CD14-positive monocyte (primary cell): Measurements from ENCODE around the gene PSMC1. TPM values are rescaled to one million over a fixed set of nuclear protein-coding genes. Genes with fewer than 3 reads are reported as not detected.

ENCODE experiments used
- DNase-seq, 3 donors: peaks; one replicate each; pipeline ENCODE4 v3.0.0-alpha.2; 2011 to 2022
- H2AFZ ChIP-seq: 2 replicates; pipeline ENCODE4 v1.6.0; 2012; ENCODE audit warnings: mild to moderate bottlenecking, low read depth, low read length, inconsistent platforms; ENCODE audit not compliant: insufficient read depth, poor library complexity, severe bottlenecking
- H3K27ac ChIP-seq, 2 donors: 1 replicate in 1 of 2; 2 replicates in 1 of 2; pipeline ENCODE4 v1.5.1; 2012 to 2013; ENCODE audit warnings: low read length in 2 of 2, control low read depth in 1 of 2, inconsistent platforms in 1 of 2, low read depth in 1 of 2, mild to moderate bottlenecking in 1 of 2
- H3K27me3 ChIP-seq, 2 donors: one replicate each; pipeline versions ENCODE4 v1.6.0 to v1.6.1; 2011 to 2013; ENCODE audit warnings: low read length in 2 of 2; ENCODE audit not compliant: control insufficient read depth in 2 of 2, insufficient read depth in 2 of 2
- H3K36me3 ChIP-seq, 2 donors: replicated peaks in 1 of 2; 1 replicate in 1 of 2; 2 replicates in 1 of 2; pipeline versions ENCODE4 v1.5.1 to v1.6.1; 2012 to 2013; ENCODE audit warnings: low read length in 2 of 2, control low read depth in 1 of 2, inconsistent platforms in 1 of 2, mild to moderate bottlenecking in 1 of 2; ENCODE audit not compliant: insufficient read depth in 2 of 2, control insufficient read depth in 1 of 2
- H3K4me1 ChIP-seq, 2 donors: 1 replicate in 1 of 2; 2 replicates in 1 of 2; pipeline versions ENCODE4 v1.5.1 to v1.6.1; 2012 to 2013; ENCODE audit warnings: low read length in 2 of 2, control low read depth in 1 of 2, inconsistent platforms in 1 of 2, mild to moderate bottlenecking in 1 of 2, moderate library complexity in 1 of 2; ENCODE audit not compliant: insufficient read depth in 2 of 2, control insufficient read depth in 1 of 2
- H3K4me2 ChIP-seq: replicated peaks from 2 replicates; pipeline ENCODE3; 2012; ENCODE audit warnings: low read length, moderate library complexity, mild to moderate bottlenecking; ENCODE audit not compliant: poor library complexity, severe bottlenecking; ENCODE audit errors: extremely low read depth
- H3K4me3 ChIP-seq, 3 experiments: fragments of 200-600 bp in 1 of 3; sonication (generic) in 1 of 3; replicated peaks in 1 of 3; 1 replicate in 2 of 3; 2 replicates in 1 of 3; pipeline ENCODE4 v1.5.1; 2011 to 2013; ENCODE audit warnings: low read length in 3 of 3, mild to moderate bottlenecking in 3 of 3, control low read depth in 2 of 3, low read depth in 2 of 3, inconsistent platforms in 1 of 3, moderate library complexity in 1 of 3
- H3K79me2 ChIP-seq: 2 replicates; pipeline ENCODE4 v1.6.0; 2012; ENCODE audit warnings: mild to moderate bottlenecking, control low read depth, inconsistent platforms, low read length, moderate library complexity; ENCODE audit not compliant: insufficient read depth
- H3K9ac ChIP-seq: 2 replicates; pipeline ENCODE4 v1.6.0; 2017; ENCODE audit warnings: low read length, mild to moderate bottlenecking; ENCODE audit not compliant: insufficient read depth, poor library complexity, severe bottlenecking
- H3K9me3 ChIP-seq, 2 donors: replicated peaks in 1 of 2; 1 replicate in 1 of 2; 2 replicates in 1 of 2; pipeline versions ENCODE4 v1.5.1 to v1.6.1; 2012 to 2013; ENCODE audit warnings: low read length in 2 of 2, control low read depth in 1 of 2; ENCODE audit not compliant: control insufficient read depth in 1 of 2, insufficient read depth in 1 of 2
- H4K20me1 ChIP-seq: 2 replicates; pipeline ENCODE4 v1.6.0; 2012; ENCODE audit warnings: mild to moderate bottlenecking, low read length, control low read depth, moderate library complexity; ENCODE audit not compliant: insufficient read depth
- H3K27ac Mint-ChIP-seq, 7 donors: one replicate each; pipeline ENCODE4 v1.8.0; 2020; ENCODE audit warnings: mild to moderate bottlenecking in 7 of 7, mixed read lengths in 7 of 7, moderate library complexity in 6 of 7, inconsistent platforms in 2 of 7
- H3K27me3 Mint-ChIP-seq, 3 donors: one replicate each; pipeline ENCODE4 v1.8.0; 2021 to 2022; ENCODE audit warnings: low read depth in 3 of 3, mild to moderate bottlenecking in 3 of 3, mixed read lengths in 3 of 3, moderate library complexity in 3 of 3, inconsistent platforms in 1 of 3
- H3K36me3 Mint-ChIP-seq, 2 donors: one replicate each; pipeline ENCODE4 v1.8.0; 2020; ENCODE audit warnings: mixed read lengths in 2 of 2, inconsistent platforms in 1 of 2, mild to moderate bottlenecking in 1 of 2
- H3K4me1 Mint-ChIP-seq: one replicate; pipeline ENCODE4 v1.8.0; 2020; ENCODE audit warnings: mild to moderate bottlenecking, mixed read lengths
- H3K4me3 Mint-ChIP-seq, 2 donors: one replicate each; pipeline ENCODE4 v1.8.0; 2020; ENCODE audit warnings: mild to moderate bottlenecking in 2 of 2, mixed read lengths in 2 of 2, moderate library complexity in 1 of 2
- H3K9me3 Mint-ChIP-seq, 7 donors: one replicate each; pipeline ENCODE4 v1.8.0; 2020 to 2022; ENCODE audit warnings: mixed read lengths in 7 of 7, mild to moderate bottlenecking in 6 of 7, moderate library complexity in 6 of 7, inconsistent platforms in 2 of 7
- WGBS: methylation state at CpG from one replicate; pipeline ENCODE4 v1.1.5; 2013; ENCODE audit warnings: missing lambda C conversion rate; ENCODE audit not compliant: insufficient coverage; 5-methylcytosine and 5-hydroxymethylcytosine counted together
- intact Hi-C, 2 donors: fragments of 100-400 bp; cut with micrococcal nuclease; formaldehyde crosslinking; loops; one replicate each; pipeline versions ENCODE4 v1.15.0 to v1.15.1; 2023
- polyA plus RNA-seq, 3 donors: library from polyadenylated mRNA; depleted of rRNA in 1 of 3; unstranded in 2 of 3; stranded (reverse) in 1 of 3; fragments of 300-500 nt in 2 of 3; fragments of >200 nt in 1 of 3; fragmentation: Illumina TruSeq in 2 of 3; gene quantifications; 1 replicate in 2 of 3; 2 replicates in 1 of 3; pipeline ENCODE4 v1.2.3, GENCODE V29; 2012 to 2021
- TF ChIP-seq, protein P1 (sequence below): fragments of 200-600 bp; IDR thresholded peaks from one replicate; pipeline ENCODE4 v1.8.0; 2022; ENCODE audit warnings: antibody characterized with exemption, mild to moderate bottlenecking

The PSMC1 gene
- polyA plus RNA-seq, 3 donors: 53.4 to 158 (median 128) TPM

DNA sequence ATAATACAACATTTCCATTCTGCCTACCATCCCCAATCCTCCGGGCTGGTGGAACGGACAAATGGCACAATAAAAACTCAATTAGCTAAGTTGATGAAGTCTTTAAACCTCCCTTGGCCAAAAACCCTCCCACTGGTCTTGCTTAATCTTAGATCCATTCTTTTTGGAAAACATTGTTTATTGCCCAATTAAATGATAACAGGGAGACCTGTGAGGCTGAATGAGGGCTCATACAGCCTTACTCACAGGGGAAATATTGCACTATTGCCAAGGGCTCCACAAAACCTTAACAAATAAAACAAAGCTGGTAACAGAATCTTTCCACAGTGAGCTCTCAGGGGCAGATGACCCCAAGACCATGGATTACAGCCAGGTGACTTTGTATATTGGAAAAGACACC is 7.8 kb upstream of the PSMC1 start:
- H3K4me1 ChIP-seq: no peaks in the 10 kb centered on the region
- no peak overlapping the region for H2AFZ ChIP-seq
- H3K4me2 ChIP-seq: no peak overlapping the region
- TF ChIP-seq, protein P1, sequence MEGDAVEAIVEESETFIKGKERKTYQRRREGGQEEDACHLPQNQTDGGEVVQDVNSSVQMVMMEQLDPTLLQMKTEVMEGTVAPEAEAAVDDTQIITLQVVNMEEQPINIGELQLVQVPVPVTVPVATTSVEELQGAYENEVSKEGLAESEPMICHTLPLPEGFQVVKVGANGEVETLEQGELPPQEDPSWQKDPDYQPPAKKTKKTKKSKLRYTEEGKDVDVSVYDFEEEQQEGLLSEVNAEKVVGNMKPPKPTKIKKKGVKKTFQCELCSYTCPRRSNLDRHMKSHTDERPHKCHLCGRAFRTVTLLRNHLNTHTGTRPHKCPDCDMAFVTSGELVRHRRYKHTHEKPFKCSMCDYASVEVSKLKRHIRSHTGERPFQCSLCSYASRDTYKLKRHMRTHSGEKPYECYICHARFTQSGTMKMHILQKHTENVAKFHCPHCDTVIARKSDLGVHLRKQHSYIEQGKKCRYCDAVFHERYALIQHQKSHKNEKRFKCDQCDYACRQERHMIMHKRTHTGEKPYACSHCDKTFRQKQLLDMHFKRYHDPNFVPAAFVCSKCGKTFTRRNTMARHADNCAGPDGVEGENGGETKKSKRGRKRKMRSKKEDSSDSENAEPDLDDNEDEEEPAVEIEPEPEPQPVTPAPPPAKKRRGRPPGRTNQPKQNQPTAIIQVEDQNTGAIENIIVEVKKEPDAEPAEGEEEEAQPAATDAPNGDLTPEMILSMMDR: no peak
- H3K4me3 Mint-ChIP-seq: no peak overlapping the region
- no peak overlapping the region for H3K27ac ChIP-seq
- H3K9ac ChIP-seq: no peak overlapping the region
- H3K79me2 ChIP-seq: no peaks in the 10 kb centered on the region
- H3K4me3 ChIP-seq: no peak overlapping the region
- intact Hi-C loops: no loop called here
- no peaks in the 10 kb centered on the region for H4K20me1 ChIP-seq
- H3K9me3 ChIP-seq: no peaks in the 10 kb centered on the region
- H3K9me3 Mint-ChIP-seq: peaks cover 0 to 15% (median 3%) of the 10 kb centered on the region in 7 donors
- peaks cover 0 to 4% of the 10 kb centered on the region in 2 donors for H3K27me3 ChIP-seq
- WGBS: no CpG with 5 or more reads among the region's 2 CpGs
- no peaks in the 10 kb centered on the region for H3K4me1 Mint-ChIP-seq
- no peaks in the 10 kb centered on the region for H3K36me3 ChIP-seq
- no peak for DNase-seq
- no peak overlapping the region for H3K27ac Mint-ChIP-seq
- no peaks in the 10 kb centered on the region for H3K36me3 Mint-ChIP-seq
- peaks cover 11 to 24% (median 20%) of the 10 kb centered on the region in 3 donors for H3K27me3 Mint-ChIP-seq

GRCh38 chr14:90253826-90254225 is 2.5 kb upstream of the PSMC1 start:
- Histone ChIP-seq H4K20me1 (peaks cover 5% of the 10 kb centered on the region), H3K4me1 (peaks cover 14 to 23% of the 10 kb centered on the region in 2 donors), H3K27me3 (peaks cover 0 to 4% of the 10 kb centered on the region in 2 donors), H3K36me3 (peaks cover 0 to 5% of the 10 kb centered on the region in 2 donors), H3K9me3 (no peaks in the 10 kb centered on the region), H3K4me3 (no peak overlapping the region), H3K79me2 (peaks cover 26% of the 10 kb centered on the region), H3K9ac (no peak overlapping the region), H3K27ac (no peak overlapping the region), H3K4me2 (no peak overlapping the region), H2AFZ (no peak overlapping the region)
- Mint-ChIP-seq H3K36me3 (peaks cover 1 to 4% of the 10 kb centered on the region in 2 donors), H3K4me1 (peaks cover 22% of the 10 kb centered on the region), H3K9me3 (peaks cover 2 to 7% (median 5%) of the 10 kb centered on the region in 7 donors), H3K4me3 (no peak overlapping the region), H3K27me3 (peaks cover 14 to 27% (median 25%) of the 10 kb centered on the region in 3 donors), H3K27ac (no peak overlapping the region)
- DNase-seq: no peak
- WGBS: 96% methylated on average over 3 of the region's 8 CpGs
- TF ChIP-seq, protein P1: no peak
- intact Hi-C loops: loop anchor here (10.0 kb wide), 1 partner anchor 299 kb away; the partner anchor contains the start of genes EFCAB11 (in 2 of the 2) and TDP1 (in 2 of the 2)
